Loucy (cell line): ENCODE data around the gene CST3.

Source experiments
- EZH2phosphoT487 ChIP-seq: fragments of 200-600 bp; IDR thresholded peaks from 2 replicates; pipeline ENCODE4 v1.6.1; 2018; ENCODE audit warnings: antibody characterized with exemption, mild to moderate bottlenecking, moderate library complexity, borderline replicate concordance
- TF ChIP-seq, protein P1 (sequence below): fragments of 200-600 bp; sonication (generic); conservative IDR thresholded peaks from 2 replicates; pipeline ENCODE4 v1.5.1; 2014; ENCODE audit warnings: mild to moderate bottlenecking, antibody characterized with exemption, low read length

- TF ChIP-seq EZH2phosphoT487, result no peak
- TF ChIP-seq, protein P1, sequence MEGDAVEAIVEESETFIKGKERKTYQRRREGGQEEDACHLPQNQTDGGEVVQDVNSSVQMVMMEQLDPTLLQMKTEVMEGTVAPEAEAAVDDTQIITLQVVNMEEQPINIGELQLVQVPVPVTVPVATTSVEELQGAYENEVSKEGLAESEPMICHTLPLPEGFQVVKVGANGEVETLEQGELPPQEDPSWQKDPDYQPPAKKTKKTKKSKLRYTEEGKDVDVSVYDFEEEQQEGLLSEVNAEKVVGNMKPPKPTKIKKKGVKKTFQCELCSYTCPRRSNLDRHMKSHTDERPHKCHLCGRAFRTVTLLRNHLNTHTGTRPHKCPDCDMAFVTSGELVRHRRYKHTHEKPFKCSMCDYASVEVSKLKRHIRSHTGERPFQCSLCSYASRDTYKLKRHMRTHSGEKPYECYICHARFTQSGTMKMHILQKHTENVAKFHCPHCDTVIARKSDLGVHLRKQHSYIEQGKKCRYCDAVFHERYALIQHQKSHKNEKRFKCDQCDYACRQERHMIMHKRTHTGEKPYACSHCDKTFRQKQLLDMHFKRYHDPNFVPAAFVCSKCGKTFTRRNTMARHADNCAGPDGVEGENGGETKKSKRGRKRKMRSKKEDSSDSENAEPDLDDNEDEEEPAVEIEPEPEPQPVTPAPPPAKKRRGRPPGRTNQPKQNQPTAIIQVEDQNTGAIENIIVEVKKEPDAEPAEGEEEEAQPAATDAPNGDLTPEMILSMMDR, result no peak
Observed at GRCh38 chr20:23624324-23624691, 13.4 kb downstream of the CST3 start.
